Measurements from ENCODE around the gene TP73.

Gene TP73

DNA sequence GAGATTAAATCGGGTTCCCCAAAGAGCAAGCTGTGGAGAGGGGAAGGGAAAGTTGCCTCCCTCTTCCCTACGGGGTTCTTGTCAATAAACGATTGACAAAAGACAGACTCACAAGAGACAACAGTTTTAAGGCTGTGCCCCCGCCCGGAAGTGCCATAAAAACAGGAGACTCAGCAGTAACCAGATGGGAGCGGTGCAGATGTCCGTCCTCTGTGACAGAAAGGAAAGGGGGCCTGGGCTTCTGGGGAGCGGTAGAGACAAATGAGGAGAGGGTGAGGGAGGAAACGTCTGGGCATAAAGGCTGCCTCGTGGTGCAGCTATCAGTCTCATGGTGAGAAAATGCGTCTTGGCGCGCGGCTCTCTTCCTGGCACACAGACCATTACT, 5.9 kb downstream of the TP73 start:
- TF ChIP-seq, protein P1, sequence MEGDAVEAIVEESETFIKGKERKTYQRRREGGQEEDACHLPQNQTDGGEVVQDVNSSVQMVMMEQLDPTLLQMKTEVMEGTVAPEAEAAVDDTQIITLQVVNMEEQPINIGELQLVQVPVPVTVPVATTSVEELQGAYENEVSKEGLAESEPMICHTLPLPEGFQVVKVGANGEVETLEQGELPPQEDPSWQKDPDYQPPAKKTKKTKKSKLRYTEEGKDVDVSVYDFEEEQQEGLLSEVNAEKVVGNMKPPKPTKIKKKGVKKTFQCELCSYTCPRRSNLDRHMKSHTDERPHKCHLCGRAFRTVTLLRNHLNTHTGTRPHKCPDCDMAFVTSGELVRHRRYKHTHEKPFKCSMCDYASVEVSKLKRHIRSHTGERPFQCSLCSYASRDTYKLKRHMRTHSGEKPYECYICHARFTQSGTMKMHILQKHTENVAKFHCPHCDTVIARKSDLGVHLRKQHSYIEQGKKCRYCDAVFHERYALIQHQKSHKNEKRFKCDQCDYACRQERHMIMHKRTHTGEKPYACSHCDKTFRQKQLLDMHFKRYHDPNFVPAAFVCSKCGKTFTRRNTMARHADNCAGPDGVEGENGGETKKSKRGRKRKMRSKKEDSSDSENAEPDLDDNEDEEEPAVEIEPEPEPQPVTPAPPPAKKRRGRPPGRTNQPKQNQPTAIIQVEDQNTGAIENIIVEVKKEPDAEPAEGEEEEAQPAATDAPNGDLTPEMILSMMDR (IDR thresholded peaks at IDR 0.05; ENCODE audit: low read depth, low read length), result no peak
- in situ Hi-C loops (cut with HindIII; ENCODE audit: low sequenced_read_pairs), result no loop called here
- H3K4me3 ChIP-seq (ENCODE audit: low read depth, low read length), result no peak overlapping the region
- DNase-seq (ENCODE audit: low read depth, low spot score), result no peak

DNA sequence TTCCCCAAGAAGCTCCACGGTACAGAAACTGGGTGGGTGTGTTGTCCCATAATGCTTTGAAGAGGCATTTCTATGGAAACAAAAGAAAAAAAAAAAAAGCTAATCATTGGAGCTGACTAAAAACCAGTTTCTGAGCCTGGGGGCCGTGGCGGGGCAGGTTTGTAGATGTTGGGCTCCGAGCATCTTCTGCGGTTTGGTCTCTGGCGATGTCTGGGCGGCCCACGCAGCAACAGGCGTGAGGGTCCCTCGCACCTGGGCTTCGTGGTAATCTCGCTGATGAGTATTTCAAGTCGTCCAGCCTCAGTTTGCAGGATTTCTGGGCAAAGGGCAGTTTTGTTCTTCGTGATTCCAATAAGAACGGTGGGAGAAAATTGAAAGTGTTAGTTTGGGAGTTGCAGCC, 6.8 kb downstream of the TP73 start:
- in situ Hi-C loops (cut with HindIII; ENCODE audit: low sequenced_read_pairs), result no loop called here
- H3K4me3 ChIP-seq (ENCODE audit: low read depth, low read length), result no peak overlapping the region
- no peak for DNase-seq (ENCODE audit: low read depth, low spot score)
- TF ChIP-seq, protein P1 (IDR thresholded peaks at IDR 0.05; ENCODE audit: low read depth, low read length), result no peak

DNA sequence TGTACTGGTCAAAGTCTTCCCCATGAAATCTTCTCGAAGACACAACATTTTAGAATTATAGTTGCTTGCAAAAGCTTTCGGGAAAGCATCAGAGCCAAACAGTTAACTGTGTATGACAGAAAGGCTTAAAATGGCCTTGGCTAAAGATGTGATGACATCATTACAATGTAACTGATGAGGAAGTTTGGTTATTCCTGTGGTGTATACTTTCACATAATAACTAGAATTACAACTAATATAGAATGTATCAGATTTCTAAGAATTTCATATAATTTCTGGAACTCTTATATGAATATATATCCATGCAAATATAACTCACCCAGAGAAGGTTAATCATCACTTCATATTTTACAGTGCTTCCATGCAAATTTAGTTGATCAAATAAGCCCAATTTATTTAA, 8.4 kb downstream of the TP73 start:
- TF ChIP-seq, protein P1 (IDR thresholded peaks at IDR 0.05; ENCODE audit: low read depth, low read length), result no peak
- DNase-seq (ENCODE audit: low read depth, low spot score), result no peak
- no peak overlapping the region for H3K4me3 ChIP-seq (ENCODE audit: low read depth, low read length)
- in situ Hi-C loops (cut with HindIII; ENCODE audit: low sequenced_read_pairs), result no loop called here

DNA sequence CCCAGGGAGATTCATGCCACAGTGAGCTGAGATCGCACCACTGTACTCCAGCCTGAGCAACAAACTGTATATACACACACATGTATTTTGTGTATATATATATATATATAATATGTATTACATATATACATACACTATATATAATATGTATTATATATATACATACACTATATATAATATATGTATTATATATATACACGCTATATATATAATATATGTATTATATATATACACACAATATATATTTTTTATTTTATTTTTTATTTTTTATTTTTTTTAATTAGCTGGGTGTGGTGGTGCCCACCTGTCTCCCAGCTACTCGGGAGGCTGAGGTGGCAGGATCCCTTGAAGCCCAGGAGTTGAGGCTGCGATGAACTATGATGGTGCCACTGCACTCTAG, 9.3 kb downstream of the TP73 start:
- H3K4me3 ChIP-seq (ENCODE audit: low read depth, low read length), result no peak overlapping the region
- DNase-seq (ENCODE audit: low read depth, low spot score), result no peak
- in situ Hi-C loops (cut with HindIII; ENCODE audit: low sequenced_read_pairs), result no loop called here
- TF ChIP-seq, protein P1 (IDR thresholded peaks at IDR 0.05; ENCODE audit: low read depth, low read length), result no peak

DNA sequence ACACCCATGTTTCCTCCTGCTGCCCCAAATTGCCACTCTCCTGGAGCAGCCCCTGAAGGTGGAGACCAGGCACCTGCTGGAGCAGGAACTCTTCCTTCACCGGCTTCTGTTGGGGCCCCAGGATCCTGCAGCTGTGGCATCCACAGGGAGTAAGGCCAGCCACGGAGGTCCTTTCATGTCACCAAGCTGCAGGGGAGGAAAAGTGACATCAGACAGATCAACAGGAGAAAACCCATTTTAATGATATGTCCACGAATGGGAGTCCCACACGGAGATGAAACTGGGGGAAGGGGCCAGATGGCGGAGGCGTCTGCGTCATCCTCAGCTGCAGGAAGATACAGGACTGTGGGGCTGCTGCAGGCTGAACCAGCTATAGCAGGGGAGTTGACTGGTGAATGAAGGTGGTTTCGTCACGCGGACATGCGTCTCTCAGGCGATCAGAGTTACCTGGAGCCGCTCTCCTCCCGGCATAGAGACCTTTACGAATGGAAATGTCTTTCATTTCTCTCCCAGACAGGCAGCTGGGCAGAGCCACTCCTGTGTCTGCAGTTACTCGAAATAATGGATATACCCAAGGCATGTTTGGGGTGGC, 9.9 kb downstream of the TP73 start:
- TF ChIP-seq, protein P1 (IDR thresholded peaks at IDR 0.05; ENCODE audit: low read depth, low read length), result no peak
- DNase-seq (ENCODE audit: low read depth, low spot score), result no peak
- in situ Hi-C loops (cut with HindIII; ENCODE audit: low sequenced_read_pairs), result no loop called here
- no peak overlapping the region for H3K4me3 ChIP-seq (ENCODE audit: low read depth, low read length)

DNA sequence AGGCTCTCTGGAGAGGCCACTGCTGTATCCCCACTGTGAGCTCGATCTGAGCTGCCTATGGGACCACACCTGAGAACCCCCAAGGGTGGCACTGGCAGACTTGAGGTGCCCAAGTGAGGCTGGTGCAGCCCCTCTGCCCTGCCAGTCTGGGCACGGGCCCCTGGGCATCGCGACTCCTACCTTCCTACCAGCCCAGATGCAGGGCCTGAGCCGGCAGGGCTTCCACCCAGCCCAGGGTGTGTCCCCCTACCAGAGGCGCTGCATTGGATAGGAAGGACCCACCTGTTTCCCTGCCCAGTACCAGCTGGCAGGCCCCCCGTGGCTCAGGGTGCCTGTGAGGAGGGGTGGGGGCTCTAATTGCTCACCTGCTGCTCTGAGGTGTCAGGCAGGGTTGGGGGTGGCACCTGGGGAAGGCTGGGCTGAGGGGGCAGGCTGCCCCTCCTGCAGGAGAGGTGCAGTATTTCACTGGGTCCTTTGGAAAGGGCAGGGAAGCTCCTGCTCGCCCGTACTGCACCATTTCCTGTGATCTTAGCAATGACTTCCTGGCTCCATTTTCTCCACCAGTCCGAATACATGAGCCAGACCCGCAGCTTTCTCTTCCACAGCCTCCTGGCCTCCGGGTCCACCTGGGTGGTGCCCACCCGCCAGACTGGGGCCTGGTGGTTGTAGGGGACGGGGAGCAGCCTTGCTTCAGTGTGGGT, 11.8 kb downstream of the TP73 start:
- DNase-seq (ENCODE audit: low read depth, low spot score), result no peak
- H3K4me3 ChIP-seq (ENCODE audit: low read depth, low read length), result no peak overlapping the region
- in situ Hi-C loops (cut with HindIII; ENCODE audit: low sequenced_read_pairs), result no loop called here
- TF ChIP-seq, protein P1 (IDR thresholded peaks at IDR 0.05; ENCODE audit: low read depth, low read length), result no peak
